KMS-11 (cell line): ENCODE measurements around the gene HOXB2.

Experiments used
- H2AFZ ChIP-seq: fragments of 200-600 bp; sonication (generic); 2 replicates; pipeline ENCODE4 v1.6.1; 2016; ENCODE audit warnings: antibody characterized with exemption, mixed run types, low read depth
- H3K27ac ChIP-seq: fragments of 200-600 bp; sonication (generic); 2 replicates; pipeline ENCODE4 v1.6.1; 2016; ENCODE audit warnings: mild to moderate bottlenecking, mixed run types
- H3K27me3 ChIP-seq: fragments of 200-600 bp; sonication (generic); 2 replicates; pipeline ENCODE4 v1.6.1; 2017; ENCODE audit warnings: mild to moderate bottlenecking, low read depth, mixed run types, moderate library complexity; ENCODE audit not compliant: insufficient read depth
- H3K36me3 ChIP-seq: fragments of 200-600 bp; sonication (generic); 2 replicates; pipeline ENCODE4 v1.6.1; 2017; ENCODE audit warnings: mild to moderate bottlenecking, mixed run types; ENCODE audit not compliant: insufficient read depth
- H3K4me1 ChIP-seq: fragments of 200-600 bp; sonication (generic); 2 replicates; pipeline ENCODE4 v1.6.1; 2016; ENCODE audit warnings: mild to moderate bottlenecking, low read depth, mixed run types; ENCODE audit not compliant: poor library complexity, severe bottlenecking
- H3K4me2 ChIP-seq: fragments of 200-600 bp; sonication (generic); 2 replicates; pipeline ENCODE4 v1.7.0; 2016; ENCODE audit warnings: mild to moderate bottlenecking, mixed run types
- H3K4me3 ChIP-seq: fragments of 200-600 bp; sonication (generic); IDR thresholded peaks from 2 replicates; pipeline ENCODE4 v1.6.1; 2017; ENCODE audit warnings: low read depth, low read length, mixed read lengths; ENCODE audit not compliant: insufficient read depth
- H3K79me2 ChIP-seq: fragments of 200-600 bp; sonication (generic); 2 replicates; pipeline ENCODE4 v1.6.1; 2016; ENCODE audit warnings: low read depth, mixed run types; ENCODE audit not compliant: insufficient read depth
- H3K9ac ChIP-seq: fragments of 200-600 bp; sonication (generic); 2 replicates; pipeline ENCODE4 v1.6.1; 2016; ENCODE audit warnings: mild to moderate bottlenecking, mixed run types
- H4K20me1 ChIP-seq: fragments of 200-600 bp; sonication (generic); 2 replicates; pipeline ENCODE4 v1.6.1; 2016; ENCODE audit warnings: mild to moderate bottlenecking, mixed run types; ENCODE audit not compliant: insufficient read depth
- CTCF ChIP-seq: fragments of 200-600 bp; sonication (generic); conservative IDR thresholded peaks from 2 replicates; pipeline ENCODE4 v1.6.1; 2017; ENCODE audit warnings: low read depth, mild to moderate bottlenecking, antibody characterized with exemption, low read length, moderate library complexity, mixed read lengths

The HOXB2 gene

GRCh38 chr17:48498164-48498850, 46.6 kb downstream of the HOXB2 start:
- no peaks in the 10 kb centered on the region for H3K36me3 ChIP-seq
- H3K27me3 ChIP-seq = no peaks in the 10 kb centered on the region
- H3K4me3 ChIP-seq = no peak overlapping the region
- no peaks in the 10 kb centered on the region for H3K4me1 ChIP-seq
- H3K79me2 ChIP-seq = no peaks in the 10 kb centered on the region
- no peak overlapping the region for H3K27ac ChIP-seq
- H3K9ac ChIP-seq = no peak overlapping the region
- H4K20me1 ChIP-seq = no peaks in the 10 kb centered on the region
- no peak overlapping the region for H2AFZ ChIP-seq
- no peak overlapping the region for H3K4me2 ChIP-seq
- TF ChIP-seq CTCF = no peak

GRCh38 chr17:48497103-48497502, 47.8 kb downstream of the HOXB2 start:
- Histone ChIP-seq H4K20me1 (no peaks in the 10 kb centered on the region), H3K4me3 (no peak overlapping the region), H3K79me2 (no peaks in the 10 kb centered on the region), H3K4me2 (no peak overlapping the region), H3K9ac (no peak overlapping the region), H3K27ac (no peak overlapping the region), H3K36me3 (no peaks in the 10 kb centered on the region), H3K4me1 (peaks cover 7% of the 10 kb centered on the region), H2AFZ (no peak overlapping the region), H3K27me3 (no peaks in the 10 kb centered on the region)
- TF ChIP-seq CTCF = no peak

- H3K36me3 ChIP-seq = no peaks in the 10 kb centered on the region
- H2AFZ ChIP-seq = no peak overlapping the region
- H3K79me2 ChIP-seq = no peaks in the 10 kb centered on the region
- no peak overlapping the region for H3K9ac ChIP-seq
- TF ChIP-seq CTCF = no peak
- H4K20me1 ChIP-seq = no peaks in the 10 kb centered on the region
- H3K27ac ChIP-seq = no peak overlapping the region
- H3K27me3 ChIP-seq = no peaks in the 10 kb centered on the region
- no peak overlapping the region for H3K4me2 ChIP-seq
- no peak overlapping the region for H3K4me3 ChIP-seq
- H3K4me1 ChIP-seq = peaks cover 12% of the 10 kb centered on the region
Measured at GRCh38 chr17:48494335-48494734, 50.6 kb downstream of the HOXB2 start.
